GM18858 (cell line): Measurements from ENCODE around the gene PKD1.
"Not testable (repeated sequence)": the region's sequence is repeated elsewhere in the genome, so short reads cannot be mapped to it uniquely, and the experiment has no call there.

ENCODE experiments used
- ATAC-seq: cut with Tn5 transposase; IDR thresholded peaks from one replicate; pipeline ENCODE4 v1.9.1; 2021; ENCODE audit not compliant: unreplicated experiment

PKD1 gene

GRCh38 chr16:2135770-2136490 is at the start of gene PKD1:
PKD1 (minus strand) TSS chr16:2135898; CDS start chr16:2135689, 209 bp downstream.
- ATAC-seq, result not testable (repeated sequence)

GRCh38 chr16:2184962-2185361 is 49.3 kb upstream of the PKD1 start:
- ATAC-seq, result no peak

- no peak for ATAC-seq
Observed at GRCh38 chr16:2184346-2184745, 48.6 kb upstream of the PKD1 start.

GRCh38 chr16:2183671-2184070 is 48.0 kb upstream of the PKD1 start:
- ATAC-seq, result no peak

GRCh38 chr16:2181952-2182351 is 46.3 kb upstream of the PKD1 start:
- ATAC-seq, result no peak

- ATAC-seq, result no peak
Observed at GRCh38 chr16:2180962-2181923, 45.5 kb upstream of the PKD1 start.

- no peak for ATAC-seq
Observed at GRCh38 chr16:2180461-2180860, 44.8 kb upstream of the PKD1 start.

- no peak for ATAC-seq
Observed at GRCh38 chr16:2179576-2179975, 43.9 kb upstream of the PKD1 start.

GRCh38 chr16:2179107-2179501 is 43.4 kb upstream of the PKD1 start:
- ATAC-seq, result no peak

- ATAC-seq, result no peak
Observed at GRCh38 chr16:2178321-2179106, 42.8 kb upstream of the PKD1 start.

- ATAC-seq, result no peak
Observed at GRCh38 chr16:2177561-2177960, 41.9 kb upstream of the PKD1 start.

- no peak for ATAC-seq
Observed at GRCh38 chr16:2177101-2177500, 41.4 kb upstream of the PKD1 start.

- ATAC-seq, result no peak
Observed at GRCh38 chr16:2176047-2176446, 40.3 kb upstream of the PKD1 start.

- no peak for ATAC-seq
Observed at GRCh38 chr16:2175454-2175853, 39.8 kb upstream of the PKD1 start.

GRCh38 chr16:2174396-2175131 is 38.9 kb upstream of the PKD1 start:
- ATAC-seq, result no peak

- ATAC-seq, result no peak
Observed at GRCh38 chr16:2173916-2174315, 38.2 kb upstream of the PKD1 start.

GRCh38 chr16:2173366-2173765 is 37.7 kb upstream of the PKD1 start:
- ATAC-seq, result no peak

GRCh38 chr16:2172688-2173335 is 37.1 kb upstream of the PKD1 start:
- ATAC-seq, result no peak

- no peak for ATAC-seq
Observed at GRCh38 chr16:2171601-2172178, 36.0 kb upstream of the PKD1 start.
